ENCODE data around the gene LPP.

Gene LPP

GRCh38 chr3:188822411-188822810, 668.5 kb downstream of the LPP start:
- DNase-seq = no peak

- DNase-seq = no peak
These were observed 670.6 kb downstream of the LPP start for GRCh38 chr3:188824566-188824965.

GRCh38 chr3:188825901-188826300, 671.9 kb downstream of the LPP start:
- no peak for DNase-seq

- no peak for DNase-seq
These were observed 672.6 kb downstream of the LPP start for GRCh38 chr3:188826574-188826973.

GRCh38 chr3:188827103-188827502, 673.1 kb downstream of the LPP start:
- no peak for DNase-seq

GRCh38 chr3:188827576-188827975, 673.6 kb downstream of the LPP start:
- no peak for DNase-seq

GRCh38 chr3:188829130-188829529, 675.2 kb downstream of the LPP start:
- no peak for DNase-seq

- no peak for DNase-seq
These were observed 675.6 kb downstream of the LPP start for GRCh38 chr3:188829576-188829975.

- no peak for DNase-seq
These were observed 676.9 kb downstream of the LPP start for GRCh38 chr3:188830893-188831292.

GRCh38 chr3:188832146-188832545, 678.2 kb downstream of the LPP start:
- no peak for DNase-seq

- no peak for DNase-seq
These were observed 679.2 kb downstream of the LPP start for GRCh38 chr3:188832961-188833721.

- no peak for DNase-seq
These were observed 680.4 kb downstream of the LPP start for GRCh38 chr3:188834349-188834748.

- DNase-seq = no peak
These were observed 685.3 kb downstream of the LPP start for GRCh38 chr3:188839187-188839695.

- DNase-seq = no peak
These were observed 686.3 kb downstream of the LPP start for GRCh38 chr3:188840290-188840689.

- no peak for DNase-seq
These were observed 687.9 kb downstream of the LPP start for GRCh38 chr3:188841906-188842305.

GRCh38 chr3:188842639-188843038, 688.7 kb downstream of the LPP start:
- DNase-seq = no peak

GRCh38 chr3:188844096-188844495, 690.1 kb downstream of the LPP start:
- no peak for DNase-seq

- no peak for DNase-seq
These were observed 691.6 kb downstream of the LPP start for GRCh38 chr3:188845514-188845913.

GRCh38 chr3:188848947-188849346, 695.0 kb downstream of the LPP start:
- no peak for DNase-seq

GRCh38 chr3:188853856-188854771, 700.2 kb downstream of the LPP start:
- DNase-seq = no peak

- no peak for DNase-seq
These were observed 700.8 kb downstream of the LPP start for GRCh38 chr3:188854772-188855149.

- no peak for DNase-seq
These were observed 701.7 kb downstream of the LPP start for GRCh38 chr3:188855675-188856074.

- no peak for DNase-seq
These were observed 706.2 kb downstream of the LPP start for GRCh38 chr3:188860147-188860546.
